ENCODE results near the gene STXBP6. TPM values are rescaled to one million over a fixed set of nuclear protein-coding genes. Genes with fewer than 3 reads are reported as not detected.

The STXBP6 gene
- total RNA-seq, 4 donors from 2014 or later: 11.9 to 30.5 (median 14.6) TPM

- TF ChIP-seq CTCF (IDR thresholded peaks at IDR 0.05) (no peak), POLR2A (IDR thresholded peaks at IDR 0.05) (no peak)
- intact Hi-C loops (cut with DNase I; ENCODE audit: low total_unique reads): no loop called here
- H3K4me1 ChIP-seq: no peaks in the 10 kb centered on the region
- H3K4me3 ChIP-seq: no peak overlapping the region
- H3K27ac ChIP-seq: no peak overlapping the region
- H3K9me3 ChIP-seq: no peaks in the 10 kb centered on the region
- no peaks in the 10 kb centered on the region for H3K27me3 ChIP-seq
- H3K36me3 ChIP-seq: no peaks in the 10 kb centered on the region
- no peak for DNase-seq
Measured at GRCh38 chr14:24909523-24910302, 140.2 kb downstream of the STXBP6 start.

- TF ChIP-seq CTCF (IDR thresholded peaks at IDR 0.05): no peak
- TF ChIP-seq POLR2A (IDR thresholded peaks at IDR 0.05): no peak
- intact Hi-C loops (cut with DNase I; ENCODE audit: low total_unique reads): no loop called here
- Histone ChIP-seq H3K4me1 (no peaks in the 10 kb centered on the region), H3K9me3 (no peaks in the 10 kb centered on the region), H3K4me3 (no peak overlapping the region), H3K27me3 (no peaks in the 10 kb centered on the region), H3K36me3 (no peaks in the 10 kb centered on the region), H3K27ac (no peak overlapping the region)
- no peak for DNase-seq
Measured at GRCh38 chr14:24908592-24909236, 141.2 kb downstream of the STXBP6 start.

DNA sequence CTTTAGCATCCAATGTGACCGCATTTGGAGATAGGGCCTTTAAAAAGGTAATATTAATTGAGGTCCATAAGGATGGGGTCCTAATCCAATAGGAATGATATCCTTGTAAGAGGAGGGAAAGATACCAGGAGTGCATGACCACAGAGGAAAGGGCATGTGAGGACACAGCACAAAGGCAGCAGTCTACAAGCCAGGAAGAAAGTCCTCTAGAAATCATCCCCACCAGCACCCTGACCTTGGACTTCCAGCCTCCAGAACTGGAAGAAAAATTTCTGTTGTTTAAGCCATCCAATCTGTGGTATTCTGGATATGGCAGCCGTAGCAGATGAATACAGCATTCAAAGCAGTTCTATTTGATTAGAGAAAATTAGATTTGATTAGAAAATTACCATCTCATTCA is 145.4 kb downstream of the STXBP6 start:
- no peaks in the 10 kb centered on the region for H3K9me3 ChIP-seq
- H3K27ac ChIP-seq: no peak overlapping the region
- H3K4me1 ChIP-seq: no peaks in the 10 kb centered on the region
- TF ChIP-seq CTCF (IDR thresholded peaks at IDR 0.05): no peak
- no peak for TF ChIP-seq POLR2A (IDR thresholded peaks at IDR 0.05)
- no peaks in the 10 kb centered on the region for H3K36me3 ChIP-seq
- DNase-seq: no peak
- intact Hi-C loops (cut with DNase I; ENCODE audit: low total_unique reads): no loop called here
- no peaks in the 10 kb centered on the region for H3K27me3 ChIP-seq
- H3K4me3 ChIP-seq: no peak overlapping the region

- Histone ChIP-seq H3K4me1 (no peaks in the 10 kb centered on the region), H3K4me3 (no peak overlapping the region), H3K27me3 (no peaks in the 10 kb centered on the region), H3K9me3 (no peaks in the 10 kb centered on the region), H3K36me3 (no peaks in the 10 kb centered on the region), H3K27ac (no peak overlapping the region)
- DNase-seq: no peak
- TF ChIP-seq POLR2A (IDR thresholded peaks at IDR 0.05): no peak
- no peak for TF ChIP-seq CTCF (IDR thresholded peaks at IDR 0.05)
- intact Hi-C loops (cut with DNase I; ENCODE audit: low total_unique reads): no loop called here
Measured at GRCh38 chr14:24903337-24903736, 146.6 kb downstream of the STXBP6 start.

All from uterus (tissue), 4 donors.